ENCODE data around the gene AFAP1.

Gene AFAP1

GRCh38 chr4:7767966-7768365 lies 171.7 kb downstream of the AFAP1 start:
- no peak for DNase-seq (ENCODE audit: low read depth in 2 of 2)

GRCh38 chr4:7767526-7767925 lies 172.1 kb downstream of the AFAP1 start:
- no peak for DNase-seq (ENCODE audit: low read depth in 2 of 2)

GRCh38 chr4:7766661-7767345 lies 172.9 kb downstream of the AFAP1 start:
- DNase-seq (ENCODE audit: low read depth in 2 of 2) = no peak

- no peak for DNase-seq (ENCODE audit: low read depth in 2 of 2)
Measured at GRCh38 chr4:7766086-7766485, 173.6 kb downstream of the AFAP1 start.

GRCh38 chr4:7765666-7766065 lies 174.0 kb downstream of the AFAP1 start:
- DNase-seq (ENCODE audit: low read depth in 2 of 2) = no peak

- no peak for DNase-seq (ENCODE audit: low read depth in 2 of 2)
Measured at GRCh38 chr4:7764466-7764865, 175.2 kb downstream of the AFAP1 start.

- no peak for DNase-seq (ENCODE audit: low read depth in 2 of 2)
Measured at GRCh38 chr4:7763788-7764187, 175.9 kb downstream of the AFAP1 start.

GRCh38 chr4:7763106-7763505 lies 176.6 kb downstream of the AFAP1 start:
- DNase-seq (ENCODE audit: low read depth in 2 of 2) = no peak

GRCh38 chr4:7762376-7763030 lies 177.2 kb downstream of the AFAP1 start:
- no peak for DNase-seq (ENCODE audit: low read depth in 2 of 2)

- no peak for DNase-seq (ENCODE audit: low read depth in 2 of 2)
Measured at GRCh38 chr4:7761720-7762119, 177.9 kb downstream of the AFAP1 start.

GRCh38 chr4:7761312-7761711 lies 178.3 kb downstream of the AFAP1 start:
- no peak for DNase-seq (ENCODE audit: low read depth in 2 of 2)

- no peak for DNase-seq (ENCODE audit: low read depth in 2 of 2)
Measured at GRCh38 chr4:7760706-7761105, 179.0 kb downstream of the AFAP1 start.

- DNase-seq (ENCODE audit: low read depth in 2 of 2) = no peak
Measured at GRCh38 chr4:7760228-7760627, 179.4 kb downstream of the AFAP1 start.

GRCh38 chr4:7759635-7760034 lies 180.0 kb downstream of the AFAP1 start:
- DNase-seq (ENCODE audit: low read depth in 2 of 2) = no peak

GRCh38 chr4:7759216-7759615 lies 180.4 kb downstream of the AFAP1 start:
- DNase-seq (ENCODE audit: low read depth in 2 of 2) = no peak

- DNase-seq (ENCODE audit: low read depth in 2 of 2) = no peak
Measured at GRCh38 chr4:7758476-7758875, 181.2 kb downstream of the AFAP1 start.

GRCh38 chr4:7757501-7758471 lies 181.9 kb downstream of the AFAP1 start:
- no peak for DNase-seq (ENCODE audit: low read depth in 2 of 2)

- no peak for DNase-seq (ENCODE audit: low read depth in 2 of 2)
Measured at GRCh38 chr4:7756561-7757355, 182.9 kb downstream of the AFAP1 start.

- no peak for DNase-seq (ENCODE audit: low read depth in 2 of 2)
Measured at GRCh38 chr4:7756071-7756470, 183.6 kb downstream of the AFAP1 start.

- no peak for DNase-seq (ENCODE audit: low read depth in 2 of 2)
Measured at GRCh38 chr4:7755561-7755960, 184.1 kb downstream of the AFAP1 start.

GRCh38 chr4:7754565-7755262 lies 184.9 kb downstream of the AFAP1 start:
- DNase-seq (ENCODE audit: low read depth in 2 of 2) = no peak
